Thymus (tissue), 11 donors: ENCODE data around the gene EXOC3L2. TPM values are rescaled to one million over a fixed set of nuclear protein-coding genes. Genes with fewer than 3 reads are reported as not detected.
"Not testable (repeated sequence)": the region's sequence is repeated elsewhere in the genome, so short reads cannot be mapped to it uniquely, and the experiment has no call there.

Experiments used
- DNase-seq, 9 donors: peaks; one replicate each; pipeline ENCODE4 v3.0.0-alpha.2; 2013; ENCODE audit warnings: low spot score in 9 of 9, low read depth in 6 of 9, missing footprints in 1 of 9
- H3K27ac ChIP-seq, 2 donors: one replicate each; pipeline ENCODE4 v1.5.1; 2013; ENCODE audit warnings: control low read depth in 1 of 2, low read depth in 1 of 2, low read length in 1 of 2, mild to moderate bottlenecking in 1 of 2, moderate library complexity in 1 of 2
- H3K27me3 ChIP-seq, 2 donors: one replicate each; pipeline ENCODE4 v1.5.1; 2013; ENCODE audit warnings: low read length in 1 of 2; ENCODE audit not compliant: control insufficient read depth in 2 of 2, insufficient read depth in 1 of 2
- H3K36me3 ChIP-seq, 2 donors: one replicate each; pipeline ENCODE4 v1.5.1; 2013; ENCODE audit warnings: low read length in 1 of 2, mild to moderate bottlenecking in 1 of 2, moderate library complexity in 1 of 2; ENCODE audit not compliant: control insufficient read depth in 2 of 2, insufficient read depth in 2 of 2
- H3K4me1 ChIP-seq, 2 donors: one replicate each; pipeline ENCODE4 v1.5.1; 2013; ENCODE audit warnings: low read length in 2 of 2; ENCODE audit not compliant: control insufficient read depth in 2 of 2, insufficient read depth in 2 of 2
- H3K4me3 ChIP-seq, 2 donors: one replicate each; pipeline ENCODE4 v1.5.1; 2013; ENCODE audit warnings: low read length in 2 of 2, control low read depth in 1 of 2, mild to moderate bottlenecking in 1 of 2
- H3K9me3 ChIP-seq, 2 donors: one replicate each; pipeline ENCODE4 v1.5.1; 2013; ENCODE audit warnings: low read length in 1 of 2, mild to moderate bottlenecking in 1 of 2; ENCODE audit not compliant: control insufficient read depth in 2 of 2, insufficient read depth in 1 of 2
- WGBS: extraction: QIAGEN DNeasy Blood & Tissue Kit; methylation state at CpG from one replicate; pipeline ENCODE4 v1.1.7; 2013; 5-methylcytosine and 5-hydroxymethylcytosine counted together
- polyA plus RNA-seq: library from polyadenylated mRNA; stranded (reverse); fragments of 200-250 nt; gene quantifications from one replicate; pipeline ENCODE4 v1.2.3, GENCODE V29; 2013
- total RNA-seq: library from RNA; stranded (reverse); fragments of 120-200 nt; gene quantifications from one replicate; pipeline ENCODE4 v1.2.4, GENCODE V29; 2013
- donor health status: healthy.

The EXOC3L2 gene
- total and polyA plus RNA-seq, 2 donors: 0.42 to 0.75 TPM

- Histone ChIP-seq H3K4me1 (no peaks in the 10 kb centered on the region), H3K9me3 (no peaks in the 10 kb centered on the region), H3K27ac (no peak overlapping the region), H3K36me3 (no peaks in the 10 kb centered on the region), H3K4me3 (no peak overlapping the region), H3K27me3 (peaks cover 20 to 40% of the 10 kb centered on the region in 2 donors)
- DNase-seq: no peak
- WGBS: 98% methylated on average over 25 of the region's 25 CpGs
Observed at GRCh38 chr19:45238556-45238955, 6.7 kb downstream of the EXOC3L2 start.

GRCh38 chr19:45235485-45235884 is 9.7 kb downstream of the EXOC3L2 start:
- Histone ChIP-seq H3K27ac (no peak overlapping the region), H3K9me3 (no peaks in the 10 kb centered on the region), H3K27me3 (peaks cover 20 to 51% of the 10 kb centered on the region in 2 donors), H3K4me1 (no peaks in the 10 kb centered on the region), H3K4me3 (no peak overlapping the region), H3K36me3 (no peaks in the 10 kb centered on the region)
- DNase-seq: no peak
- 7% methylated on average over 8 of the region's 8 CpGs for WGBS

- Histone ChIP-seq H3K27ac (no peak overlapping the region), H3K9me3 (no peaks in the 10 kb centered on the region), H3K27me3 (peaks cover 20 to 51% of the 10 kb centered on the region in 2 donors), H3K36me3 (no peaks in the 10 kb centered on the region), H3K4me1 (no peaks in the 10 kb centered on the region), H3K4me3 (no peak overlapping the region)
- no peak for DNase-seq
- 54% methylated on average over 93 of the region's 93 CpGs for WGBS
Observed at GRCh38 chr19:45234089-45234869, 10.9 kb downstream of the EXOC3L2 start.

- no peak for DNase-seq
- H3K27ac ChIP-seq: no peak overlapping the region
- WGBS: 89% methylated on average over 3 of the region's 3 CpGs
Observed at GRCh38 chr19:45231891-45232290, 13.3 kb downstream of the EXOC3L2 start.

GRCh38 chr19:45229056-45229455 is 16.2 kb downstream of the EXOC3L2 start:
- peaks cover 1 to 22% of the 10 kb centered on the region in 2 donors for H3K27me3 ChIP-seq
- H3K27ac ChIP-seq, DNase-seq, H3K4me3 ChIP-seq, H3K9me3 ChIP-seq, H3K36me3 ChIP-seq, H3K4me1 ChIP-seq: not testable (repeated sequence)
- 96% methylated on average over 2 of the region's 2 CpGs for WGBS

More at GRCh38 chr19:45231891-45232290, 13.3 kb downstream of the EXOC3L2 start:
- H3K36me3 ChIP-seq: no peaks in the 10 kb centered on the region
- no peaks in the 10 kb centered on the region for H3K9me3 ChIP-seq
- peaks cover 19 to 42% of the 10 kb centered on the region in 2 donors for H3K27me3 ChIP-seq
- H3K4me1 ChIP-seq: no peaks in the 10 kb centered on the region
- no peak overlapping the region for H3K4me3 ChIP-seq

GRCh38 chr19:45224645-45225044 is 20.6 kb downstream of the EXOC3L2 start:
- Histone ChIP-seq H3K9me3 (no peaks in the 10 kb centered on the region), H3K27me3 (peaks cover under 1 to 19% of the 10 kb centered on the region in 2 donors), H3K4me3 (no peak overlapping the region), H3K4me1 (no peaks in the 10 kb centered on the region), H3K27ac (no peak overlapping the region), H3K36me3 (no peaks in the 10 kb centered on the region)
- no peak for DNase-seq
- WGBS: 85% methylated on average over 11 of the region's 11 CpGs

GRCh38 chr19:45223879-45224278 is 21.3 kb downstream of the EXOC3L2 start:
- Histone ChIP-seq H3K9me3 (no peaks in the 10 kb centered on the region), H3K27ac (no peak overlapping the region), H3K36me3 (no peaks in the 10 kb centered on the region), H3K4me1 (no peaks in the 10 kb centered on the region), H3K4me3 (no peak overlapping the region), H3K27me3 (peaks cover 3 to 26% of the 10 kb centered on the region in 2 donors)
- WGBS: 85% methylated on average over 5 of the region's 5 CpGs
- DNase-seq: no peak

GRCh38 chr19:45222724-45223123 is 22.5 kb downstream of the EXOC3L2 start:
- no peaks in the 10 kb centered on the region for H3K36me3 ChIP-seq
- H3K9me3 ChIP-seq: no peaks in the 10 kb centered on the region
- H3K27ac ChIP-seq: no peak overlapping the region
- WGBS: 98% methylated on average over 6 of the region's 6 CpGs
- peaks cover 10 to 38% of the 10 kb centered on the region in 2 donors for H3K27me3 ChIP-seq
- no peak for DNase-seq
- H3K4me1 ChIP-seq: no peaks in the 10 kb centered on the region
- H3K4me3 ChIP-seq: no peak overlapping the region

GRCh38 chr19:45218911-45219743 is 26.1 kb downstream of the EXOC3L2 start:
- Histone ChIP-seq H3K27me3 (peaks cover 37 to 70% of the 10 kb centered on the region in 2 donors), H3K4me3 (no peak overlapping the region), H3K36me3 (no peaks in the 10 kb centered on the region), H3K9me3 (no peaks in the 10 kb centered on the region), H3K4me1 (no peaks in the 10 kb centered on the region), H3K27ac (no peak overlapping the region)
- 85% methylated on average over 18 of the region's 18 CpGs for WGBS
- no peak for DNase-seq
